IPS DF 6.9 (cell line): ENCODE data around the gene SSBP1.
"Not testable (repeated sequence)": the region's sequence is repeated elsewhere in the genome, so short reads cannot be mapped to it uniquely, and the experiment has no call there.

Source experiments
- DNase-seq: peaks from one replicate; pipeline ENCODE4 v3.0.0-alpha.2; 2013; ENCODE audit warnings: low read depth, low spot score
- H3K27ac ChIP-seq: one replicate; pipeline ENCODE4 v1.5.1; 2013; ENCODE audit warnings: low read length, control low read depth
- H3K27me3 ChIP-seq: 2 replicates; pipeline ENCODE4 v1.6.1; 2013; ENCODE audit warnings: mild to moderate bottlenecking, low read length; ENCODE audit not compliant: control insufficient read depth, insufficient read depth
- H3K36me3 ChIP-seq: 2 replicates; pipeline ENCODE4 v1.6.1; 2013; ENCODE audit warnings: low read length; ENCODE audit not compliant: control insufficient read depth, insufficient read depth
- H3K4me1 ChIP-seq: 2 replicates; pipeline ENCODE4 v1.6.1; 2013; ENCODE audit warnings: low read length; ENCODE audit not compliant: control insufficient read depth, insufficient read depth
- H3K4me3 ChIP-seq: 2 replicates; pipeline ENCODE4 v1.5.1; 2013; ENCODE audit warnings: mild to moderate bottlenecking, low read length
- H3K9me3 ChIP-seq: 2 replicates; pipeline ENCODE4 v1.6.1; 2013; ENCODE audit warnings: low read length, inconsistent platforms; ENCODE audit not compliant: control insufficient read depth, insufficient read depth
- WGBS: extraction: QIAGEN DNeasy Blood & Tissue Kit; methylation state at CpG from one replicate; pipeline ENCODE4 v1.1.7; 2013; ENCODE audit warnings: mixed read lengths, missing lambda C conversion rate; ENCODE audit not compliant: insufficient read length, insufficient coverage; 5-methylcytosine and 5-hydroxymethylcytosine counted together

Gene SSBP1

DNA sequence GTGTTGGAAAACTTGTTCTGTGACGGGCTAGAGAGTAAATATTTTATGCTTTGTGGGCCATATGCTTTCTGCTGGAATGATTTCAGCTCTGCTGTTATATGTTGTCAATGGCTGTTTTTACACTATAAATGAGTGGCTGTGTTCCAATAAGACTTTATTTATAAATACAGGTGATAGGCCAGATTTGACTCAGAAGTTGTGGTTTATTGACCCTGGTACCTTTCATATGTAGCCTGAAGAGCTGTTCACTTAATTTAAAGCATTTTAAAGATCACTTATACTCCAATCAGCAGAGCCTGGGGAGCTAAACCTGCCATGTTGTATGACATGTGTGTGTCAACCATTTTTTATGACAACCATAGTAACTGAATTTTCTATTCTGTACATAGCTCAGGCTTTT is 9.1 kb upstream of the SSBP1 start:
- H3K27me3 ChIP-seq, result no peaks in the 10 kb centered on the region
- H3K4me3 ChIP-seq, result no peak overlapping the region
- no peaks in the 10 kb centered on the region for H3K36me3 ChIP-seq
- no CpG with 5 or more reads among the region's 1 CpG for WGBS
- DNase-seq, result no peak
- H3K9me3 ChIP-seq, result no peaks in the 10 kb centered on the region
- H3K27ac ChIP-seq, result no peak overlapping the region
- no peaks in the 10 kb centered on the region for H3K4me1 ChIP-seq

DNA sequence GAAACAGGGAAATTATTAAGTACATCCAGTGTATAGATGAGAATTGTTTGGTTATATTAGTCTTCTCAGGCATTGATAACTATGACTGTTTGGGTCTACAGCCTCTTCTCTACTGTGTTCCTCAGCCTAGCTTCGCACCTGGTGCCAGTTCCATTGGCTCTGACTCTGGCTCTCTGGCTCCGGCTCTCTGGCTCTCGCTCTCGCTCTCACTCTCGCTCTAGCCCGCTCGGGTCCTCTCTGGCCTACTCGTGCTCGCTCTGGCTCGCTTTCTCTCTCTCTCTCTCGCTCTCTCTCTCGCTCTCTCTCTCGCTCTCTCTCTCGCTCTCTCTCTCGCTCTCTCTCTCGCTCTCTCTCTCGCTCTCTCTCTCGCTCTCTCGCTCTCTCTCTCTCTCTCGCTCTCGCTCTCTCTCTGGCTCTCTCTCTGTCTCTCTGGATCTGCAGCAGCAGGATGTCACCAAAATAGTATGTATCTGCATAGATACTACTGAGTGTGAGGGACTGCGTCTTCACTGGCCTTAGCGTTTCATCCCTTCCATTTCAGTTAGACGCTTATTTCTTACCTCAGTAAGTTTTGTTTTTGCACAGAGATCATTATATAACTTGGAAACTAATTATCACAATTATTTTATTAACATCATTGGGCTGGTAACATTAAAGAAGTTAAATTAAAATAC is 6.5 kb upstream of the SSBP1 start:
- H3K27me3 ChIP-seq, result no peaks in the 10 kb centered on the region
- H3K4me1 ChIP-seq, result no peaks in the 10 kb centered on the region
- H3K4me3 ChIP-seq, result no peak overlapping the region
- no peaks in the 10 kb centered on the region for H3K9me3 ChIP-seq
- no peak for DNase-seq
- WGBS, result 100% methylated on average over 2 of the region's 24 CpGs
- H3K27ac ChIP-seq, result no peak overlapping the region
- H3K36me3 ChIP-seq, result no peaks in the 10 kb centered on the region

DNA sequence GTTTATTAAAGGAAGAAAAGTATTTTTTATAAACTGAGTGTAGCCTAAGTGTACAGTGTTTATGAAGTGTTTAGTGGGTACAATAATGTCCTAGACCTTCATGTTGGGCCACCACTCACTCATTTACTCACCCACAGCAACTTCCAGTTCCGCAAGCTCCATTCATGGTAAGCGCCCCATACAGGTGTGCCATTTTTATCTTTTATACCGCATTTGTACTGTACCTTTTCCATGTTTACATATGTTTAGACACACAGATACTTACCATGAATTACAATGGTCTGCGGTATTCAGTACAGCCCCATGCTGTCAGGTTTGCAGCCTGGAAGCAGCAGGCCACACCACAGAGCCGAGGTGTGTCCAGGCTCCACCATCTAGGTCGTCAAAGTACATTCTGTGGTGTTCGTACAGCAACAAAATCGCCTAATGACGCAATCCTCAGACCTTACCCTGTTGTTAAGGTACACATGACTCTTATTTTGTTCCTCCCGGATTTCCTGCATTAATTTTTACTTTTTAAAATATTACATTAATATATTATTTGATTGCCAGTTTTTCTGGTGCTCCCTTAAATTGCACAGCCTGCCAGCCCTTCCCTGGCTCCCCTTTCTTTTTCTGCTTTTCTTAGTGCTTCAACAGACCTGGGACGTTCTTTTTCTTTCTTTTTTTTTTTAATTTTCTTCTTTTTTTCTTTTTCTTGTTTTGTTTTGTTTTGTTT is 881 bp upstream of the SSBP1 start:
- DNase-seq, result no peak
- Histone ChIP-seq H3K4me3 (peak overlapping the region; percentile 36; the same call in 1 of the 2 replicates), H3K4me1 (no peaks in the 10 kb centered on the region), H3K27me3 (no peaks in the 10 kb centered on the region), H3K36me3 (peaks cover 9% of the 10 kb centered on the region; the same call in 1 of the 2 replicates), H3K9me3 (no peaks in the 10 kb centered on the region), H3K27ac (no peak overlapping the region)
- WGBS, result no CpG with 5 or more reads among the region's 11 CpGs

DNA sequence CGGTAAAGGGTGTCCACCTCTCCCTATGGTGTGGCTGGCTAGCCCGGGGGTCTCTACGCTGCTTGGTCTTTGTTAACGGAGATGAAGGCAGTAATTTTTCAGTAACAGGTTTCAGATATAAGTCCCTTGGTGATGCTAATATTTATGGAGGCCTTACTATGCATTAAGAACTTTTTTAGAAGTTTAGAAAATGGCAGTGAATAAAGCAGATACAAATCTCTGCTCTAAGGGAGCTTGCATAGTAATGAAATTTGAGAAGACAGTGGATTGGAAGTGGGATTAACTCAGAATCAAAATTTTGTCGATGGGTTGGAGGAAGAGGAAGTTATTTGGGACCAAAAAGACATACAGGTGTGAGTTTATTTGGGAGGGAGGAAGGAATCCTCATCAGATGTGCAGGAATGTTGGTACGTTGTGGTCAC is 445 bp downstream of the SSBP1 start:
- Histone ChIP-seq H3K27me3 (no peaks in the 10 kb centered on the region), H3K9me3 (no peaks in the 10 kb centered on the region), H3K4me1 (no peaks in the 10 kb centered on the region), H3K36me3 (peaks cover 15% of the 10 kb centered on the region; the same call in 1 of the 2 replicates), H3K27ac (no peak overlapping the region), H3K4me3 (peak overlapping the region; percentile 98)
- DNase-seq, result no peak
- 100% methylated on average over 1 of the region's 6 CpGs for WGBS

DNA sequence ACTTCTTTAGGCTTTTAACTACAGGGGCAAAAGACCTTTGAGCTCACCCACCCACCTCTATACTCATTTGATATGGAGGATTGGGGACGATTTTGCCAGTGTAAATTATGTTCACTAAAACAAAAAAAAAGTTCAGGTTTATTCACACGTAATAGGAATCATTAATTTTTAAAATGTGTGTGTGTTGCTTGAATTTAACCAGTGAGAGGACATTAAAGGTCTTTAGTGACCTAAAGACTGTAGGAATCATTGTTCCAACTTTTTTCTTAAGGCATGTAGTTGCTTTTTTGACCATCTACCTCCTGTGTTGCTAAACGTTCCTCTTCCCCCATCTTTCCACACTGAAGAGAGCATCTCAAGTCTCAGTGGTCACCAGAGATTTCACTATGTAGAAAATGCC is 1.1 kb downstream of the SSBP1 start:
- DNase-seq, result no peak
- H3K27ac ChIP-seq, result no peak overlapping the region
- H3K4me1 ChIP-seq, result no peaks in the 10 kb centered on the region
- H3K4me3 ChIP-seq, result no peak overlapping the region; the same call in 1 of the 2 replicates
- H3K9me3 ChIP-seq, result no peaks in the 10 kb centered on the region
- no CpG with 5 or more reads among the region's 3 CpGs for WGBS
- H3K27me3 ChIP-seq, result no peaks in the 10 kb centered on the region
- peaks cover 18% of the 10 kb centered on the region; the same call in 1 of the 2 replicates for H3K36me3 ChIP-seq

DNA sequence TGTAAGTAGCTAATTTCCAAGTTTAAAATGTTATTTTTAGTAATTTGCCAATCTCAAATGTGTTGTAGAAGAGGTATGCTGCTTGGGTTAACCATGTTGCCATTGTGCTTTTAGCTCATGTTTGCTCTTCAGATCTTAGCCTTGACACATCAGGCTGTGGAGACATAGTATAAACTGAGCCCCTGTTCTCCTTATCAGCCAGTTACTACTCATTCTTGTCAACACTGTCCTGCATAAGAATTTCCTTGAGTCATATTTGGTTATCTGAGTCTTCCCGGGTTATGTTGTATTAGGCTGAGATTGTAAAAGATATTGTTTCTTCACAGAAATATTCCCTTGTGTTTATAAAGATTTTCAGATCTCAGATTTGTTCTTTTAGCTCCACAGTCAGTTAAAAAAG is 4.1 kb downstream of the SSBP1 start:
- DNase-seq, result no peak
- Histone ChIP-seq H3K4me3 (no peak overlapping the region), H3K9me3 (no peaks in the 10 kb centered on the region), H3K36me3 (peaks cover 21% of the 10 kb centered on the region; the same call in 1 of the 2 replicates), H3K4me1 (no peaks in the 10 kb centered on the region), H3K27ac (no peak overlapping the region), H3K27me3 (no peaks in the 10 kb centered on the region)
- WGBS, result no CpG with 5 or more reads among the region's 1 CpG

DNA sequence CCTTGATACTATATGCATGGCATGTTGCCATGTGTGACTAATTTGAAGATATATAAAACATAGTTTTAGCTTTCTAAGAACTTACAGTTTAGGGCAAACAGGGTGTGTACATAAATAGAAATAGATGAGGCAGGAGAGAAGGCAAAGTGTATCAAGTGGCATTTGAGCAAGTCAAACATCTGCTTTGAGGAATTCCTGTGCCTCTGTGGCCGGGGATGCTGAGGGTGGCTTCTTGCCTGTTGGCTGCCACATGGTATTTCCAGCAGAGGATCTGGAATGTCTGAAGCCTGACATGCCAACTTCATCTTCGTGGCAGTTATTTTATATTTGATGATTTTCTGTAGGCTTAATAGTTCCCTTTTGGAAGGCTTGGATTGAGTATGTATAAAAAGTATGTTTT is 6.0 kb downstream of the SSBP1 start:
- no peak for DNase-seq
- Histone ChIP-seq H3K4me1 (no peaks in the 10 kb centered on the region), H3K27ac (no peak overlapping the region), H3K9me3 (no peaks in the 10 kb centered on the region), H3K4me3 (no peak overlapping the region), H3K27me3 (no peaks in the 10 kb centered on the region), H3K36me3 (peaks cover 21% of the 10 kb centered on the region; the same call in 1 of the 2 replicates)
- WGBS, result no CpG with 5 or more reads among the region's 2 CpGs

DNA sequence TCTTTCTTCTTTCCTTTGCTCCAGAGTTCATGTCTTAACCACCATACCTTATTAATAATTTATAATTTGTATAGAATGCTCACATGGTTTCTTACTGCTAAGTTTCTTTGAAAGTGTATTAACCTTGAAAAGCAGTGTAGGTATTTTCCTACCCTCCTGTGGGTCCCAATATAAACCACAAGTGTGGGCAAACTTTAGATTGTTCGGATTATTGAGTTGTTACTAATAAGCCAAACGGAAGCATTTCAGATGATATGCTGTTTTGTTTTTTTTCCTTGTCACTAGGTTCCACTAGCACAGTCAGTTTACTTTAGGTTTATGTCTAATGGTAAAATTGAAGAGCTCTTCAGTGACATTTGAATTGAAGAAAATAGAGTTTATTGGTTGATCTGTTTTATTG is 10.2 kb downstream of the SSBP1 start:
- Histone ChIP-seq H3K4me1 (no peaks in the 10 kb centered on the region), H3K4me3 (no peak overlapping the region), H3K27ac (no peak overlapping the region), H3K9me3 (peaks cover 2% of the 10 kb centered on the region), H3K36me3 (peaks cover 24% of the 10 kb centered on the region; the same call in 1 of the 2 replicates), H3K27me3 (no peaks in the 10 kb centered on the region)
- WGBS, result no CpG with 5 or more reads among the region's 2 CpGs
- no peak for DNase-seq

DNA sequence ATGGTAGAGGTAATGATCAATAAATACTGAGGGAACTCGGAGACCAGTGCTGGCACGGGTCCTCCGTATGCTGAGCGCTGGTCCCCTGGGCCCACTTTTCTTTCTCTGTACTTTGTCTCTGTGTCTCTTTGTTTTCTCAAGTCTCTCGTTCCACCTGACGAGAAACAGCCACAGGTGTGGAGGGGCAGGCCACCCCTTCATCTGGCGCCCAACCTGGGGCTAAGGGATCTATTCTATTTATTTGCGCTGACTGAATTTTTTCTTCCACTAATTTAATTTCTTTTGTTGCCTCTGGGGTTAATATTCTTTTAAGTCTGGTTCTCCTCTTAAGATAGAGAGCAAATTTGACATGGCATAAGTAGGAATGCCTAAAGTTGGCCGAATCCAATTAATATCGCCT is 13.7 kb downstream of the SSBP1 start:
- not testable (repeated sequence) for H3K9me3 ChIP-seq

DNA sequence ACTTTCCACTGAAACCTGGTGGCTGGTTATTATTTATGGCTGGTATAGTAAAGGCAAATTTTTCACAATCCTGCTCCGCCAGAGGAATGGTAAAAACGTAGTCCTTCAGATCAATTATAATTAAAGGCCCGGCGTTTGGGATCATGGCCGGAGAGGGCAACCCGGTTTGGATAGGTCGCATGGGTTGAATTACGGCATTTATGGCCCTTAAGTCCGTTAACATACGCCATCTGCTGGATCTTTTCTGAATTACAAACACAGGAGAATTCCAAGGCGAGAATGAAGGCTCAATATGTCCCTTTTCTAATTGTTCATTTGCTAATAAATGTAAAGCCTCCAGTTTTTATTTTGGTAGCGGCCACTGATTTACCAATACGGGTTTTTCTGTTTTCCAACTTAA is 14.5 kb downstream of the SSBP1 start:
- no peak overlapping the region for H3K4me3 ChIP-seq
- WGBS, result no CpG with 5 or more reads among the region's 13 CpGs
- H3K27ac ChIP-seq, result no peak overlapping the region
- DNase-seq, result peak; percentile 48
- peaks cover 2% of the 10 kb centered on the region for H3K9me3 ChIP-seq
- peaks cover 19% of the 10 kb centered on the region; the same call in 1 of the 2 replicates for H3K36me3 ChIP-seq
- H3K27me3 ChIP-seq, result no peaks in the 10 kb centered on the region
- no peaks in the 10 kb centered on the region for H3K4me1 ChIP-seq

More for the DNA sequence above, 13.7 kb downstream of the SSBP1 start:
- DNase-seq, H3K27ac ChIP-seq, H3K4me1 ChIP-seq, H3K27me3 ChIP-seq, H3K4me3 ChIP-seq: not testable (repeated sequence)
- no CpG with 5 or more reads among the region's 10 CpGs for WGBS
- H3K36me3 ChIP-seq, result peaks cover 19% of the 10 kb centered on the region; the same call in 1 of the 2 replicates
